ENCODE data around the gene TAAR5. TPM values are rescaled to one million over a fixed set of nuclear protein-coding genes. Genes with fewer than 3 reads are reported as not detected.

Gene TAAR5
- polyA plus RNA-seq, 1 donor (not counting 4 experiments of a cell fraction or from before 2014, with no cell fraction given): not detected

DNA sequence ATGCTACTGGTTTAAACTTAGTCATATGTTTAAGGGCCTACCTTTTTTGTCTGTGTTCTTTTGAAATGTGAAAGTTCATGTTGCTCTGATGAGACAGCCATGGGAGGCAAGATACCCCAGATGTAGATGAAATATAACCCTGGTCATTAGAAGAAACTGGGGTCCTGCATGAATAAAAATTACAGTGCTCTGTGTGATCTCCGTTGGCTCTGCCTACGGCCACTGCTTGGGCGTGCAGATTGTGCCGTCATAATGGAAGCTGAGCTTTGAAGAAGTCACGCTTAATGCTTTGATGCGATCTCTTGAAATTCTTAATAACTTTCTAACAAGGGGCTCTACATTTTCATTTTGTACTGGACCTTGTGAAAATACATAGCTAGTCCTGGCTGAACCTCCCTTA is 34.6 kb upstream of the TAAR5 start, which contains the start of gene TAAR2:
Gene TAAR2 (minus strand): TSS at position 101 of the 400 bp plus-strand sequence. CDS start 0 bp downstream, at position 101.
- H2AFZ ChIP-seq (ENCODE audit: control insufficient read depth, low read length): no peak within 1 kb of the TSS
- H3K9me1 ChIP-seq (ENCODE audit: control insufficient read depth, extremely low read depth, insufficient read depth, low read length): no peaks in the 10 kb centered on the region
- H3K9me3 ChIP-seq (ENCODE audit: control insufficient read depth, low read depth, low read length): no peaks in the 10 kb centered on the region
- dilution Hi-C loops (cut with MboI; ENCODE audit: extremely low pct_ligation_motif_present, low sequenced_read_pairs): no loop called here
- TF ChIP-seq, protein P1, sequence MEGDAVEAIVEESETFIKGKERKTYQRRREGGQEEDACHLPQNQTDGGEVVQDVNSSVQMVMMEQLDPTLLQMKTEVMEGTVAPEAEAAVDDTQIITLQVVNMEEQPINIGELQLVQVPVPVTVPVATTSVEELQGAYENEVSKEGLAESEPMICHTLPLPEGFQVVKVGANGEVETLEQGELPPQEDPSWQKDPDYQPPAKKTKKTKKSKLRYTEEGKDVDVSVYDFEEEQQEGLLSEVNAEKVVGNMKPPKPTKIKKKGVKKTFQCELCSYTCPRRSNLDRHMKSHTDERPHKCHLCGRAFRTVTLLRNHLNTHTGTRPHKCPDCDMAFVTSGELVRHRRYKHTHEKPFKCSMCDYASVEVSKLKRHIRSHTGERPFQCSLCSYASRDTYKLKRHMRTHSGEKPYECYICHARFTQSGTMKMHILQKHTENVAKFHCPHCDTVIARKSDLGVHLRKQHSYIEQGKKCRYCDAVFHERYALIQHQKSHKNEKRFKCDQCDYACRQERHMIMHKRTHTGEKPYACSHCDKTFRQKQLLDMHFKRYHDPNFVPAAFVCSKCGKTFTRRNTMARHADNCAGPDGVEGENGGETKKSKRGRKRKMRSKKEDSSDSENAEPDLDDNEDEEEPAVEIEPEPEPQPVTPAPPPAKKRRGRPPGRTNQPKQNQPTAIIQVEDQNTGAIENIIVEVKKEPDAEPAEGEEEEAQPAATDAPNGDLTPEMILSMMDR (optimal IDR thresholded peaks at IDR 0.05 in 1 of 3, IDR thresholded peaks at IDR 0.05 in 1 of 3, conservative IDR thresholded peaks at IDR 0.05 in 1 of 3; ENCODE audit: extremely low read depth in 1 of 3, insufficient read depth in 2 of 3, low read length in 3 of 3): no peak
- TF ChIP-seq EZH2 (IDR thresholded peaks at IDR 0.05; ENCODE audit: low read length): no peak
- no peak within 1 kb of the TSS for H3K9ac ChIP-seq (ENCODE audit: control insufficient read depth, extremely low read depth, insufficient read depth, low read length)
- H3K4me1 ChIP-seq (ENCODE audit: control insufficient read depth, extremely low read depth, insufficient read depth, low read length): no peaks in the 10 kb centered on the region
- no peak within 1 kb of the TSS for H3K4me2 ChIP-seq (ENCODE audit: control insufficient read depth, extremely low read depth, insufficient read depth, low read depth, low read length)
- H3K79me2 ChIP-seq (ENCODE audit: control insufficient read depth, insufficient read depth, low read length): no peaks in the 10 kb centered on the region
- H4K20me1 ChIP-seq (ENCODE audit: control insufficient read depth, extremely low read depth, insufficient read depth, low read length): no peaks in the 10 kb centered on the region
- H3K36me3 ChIP-seq (ENCODE audit: control insufficient read depth in 2 of 2, extremely low read depth in 1 of 2, insufficient read depth in 2 of 2, low read length in 2 of 2): no peaks in the 10 kb centered on the region
- FAIRE-seq (no peak), DNase-seq (ENCODE audit: low read depth, low spot score) (no peak)
- no peak within 1 kb of the TSS for H3K4me3 ChIP-seq (ENCODE audit: control insufficient read depth in 2 of 3, extremely low read depth in 1 of 3, insufficient read depth in 2 of 3, low read depth in 1 of 3, low read length in 3 of 3)
- H3K27me3 ChIP-seq (ENCODE audit: control insufficient read depth, extremely low read depth, insufficient read depth, low read length): no peaks in the 10 kb centered on the region
- H3K27ac ChIP-seq (ENCODE audit: control insufficient read depth, insufficient read depth, low read length): no peak within 1 kb of the TSS

DNA sequence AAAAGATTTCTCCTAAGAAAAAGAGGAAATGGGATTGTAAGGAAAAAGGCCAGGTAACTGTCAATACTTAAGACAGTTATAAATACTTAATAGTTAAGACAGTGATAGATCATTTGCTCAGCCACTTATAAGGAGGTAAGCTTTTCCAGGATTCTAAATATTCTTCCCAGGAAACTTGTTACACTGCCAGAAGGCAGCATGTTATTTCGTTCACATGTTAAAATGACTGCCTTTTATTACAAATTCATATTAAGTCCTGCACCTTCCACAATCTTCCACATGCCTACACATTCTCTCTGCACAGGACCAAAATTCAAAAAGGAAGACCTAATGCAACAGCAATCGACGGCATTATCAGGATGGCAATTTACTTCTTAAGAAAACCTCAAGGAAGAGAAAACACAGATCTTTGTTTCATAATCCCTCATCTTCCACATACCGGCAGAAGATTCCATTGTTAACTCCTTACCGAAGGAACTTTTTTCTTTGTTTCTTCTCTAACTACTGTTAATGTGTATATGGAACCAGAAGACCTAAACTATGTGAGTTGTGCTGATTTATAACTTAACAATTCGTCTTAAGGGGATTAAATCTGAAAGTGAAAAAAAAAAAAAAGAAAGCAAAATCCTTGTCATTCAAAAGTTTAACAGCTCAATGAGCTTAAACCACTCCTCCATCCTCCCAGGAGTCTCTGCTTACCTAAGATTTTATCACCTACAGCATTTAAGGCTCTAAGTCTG is 33.7 kb upstream of the TAAR5 start:
- Histone ChIP-seq H2AFZ (ENCODE audit: control insufficient read depth, low read length) (no peak overlapping the region), H3K27ac (ENCODE audit: control insufficient read depth, insufficient read depth, low read length) (no peak overlapping the region), H3K36me3 (ENCODE audit: control insufficient read depth in 2 of 2, extremely low read depth in 1 of 2, insufficient read depth in 2 of 2, low read length in 2 of 2) (no peaks in the 10 kb centered on the region), H3K9ac (ENCODE audit: control insufficient read depth, extremely low read depth, insufficient read depth, low read length) (no peak overlapping the region), H4K20me1 (ENCODE audit: control insufficient read depth, extremely low read depth, insufficient read depth, low read length) (no peaks in the 10 kb centered on the region), H3K4me3 (ENCODE audit: control insufficient read depth in 2 of 3, extremely low read depth in 1 of 3, insufficient read depth in 2 of 3, low read depth in 1 of 3, low read length in 3 of 3) (no peak overlapping the region), H3K9me3 (ENCODE audit: control insufficient read depth, low read depth, low read length) (no peaks in the 10 kb centered on the region), H3K4me1 (ENCODE audit: control insufficient read depth, extremely low read depth, insufficient read depth, low read length) (no peaks in the 10 kb centered on the region), H3K27me3 (ENCODE audit: control insufficient read depth, extremely low read depth, insufficient read depth, low read length) (no peaks in the 10 kb centered on the region), H3K4me2 (ENCODE audit: control insufficient read depth, extremely low read depth, insufficient read depth, low read depth, low read length) (no peak overlapping the region), H3K79me2 (ENCODE audit: control insufficient read depth, insufficient read depth, low read length) (no peaks in the 10 kb centered on the region), H3K9me1 (ENCODE audit: control insufficient read depth, extremely low read depth, insufficient read depth, low read length) (no peaks in the 10 kb centered on the region)
- FAIRE-seq: no peak
- DNase-seq (ENCODE audit: low read depth, low spot score): no peak
- TF ChIP-seq, protein P1 (optimal IDR thresholded peaks at IDR 0.05 in 1 of 3, IDR thresholded peaks at IDR 0.05 in 1 of 3, conservative IDR thresholded peaks at IDR 0.05 in 1 of 3; ENCODE audit: extremely low read depth in 1 of 3, insufficient read depth in 2 of 3, low read length in 3 of 3): no peak
- TF ChIP-seq EZH2 (IDR thresholded peaks at IDR 0.05; ENCODE audit: low read length): no peak
- dilution Hi-C loops (cut with MboI; ENCODE audit: extremely low pct_ligation_motif_present, low sequenced_read_pairs): no loop called here
